SK-N-SH (cell line): ENCODE results near the gene SF3B5. TPM values are rescaled to one million over a fixed set of nuclear protein-coding genes. Genes with fewer than 3 reads are reported as not detected.

Source experiments
- CTCF ChIA-PET: fragments of 300-600, 350-600 bp; formaldehyde crosslinking; extraction: SDS; loops from one replicate; lab custom pipeline; 2021; lab: Yijun Ruan, JAX
- POLR2A ChIA-PET: fragments of 350-600 bp; sonication (Branson Sonifier 250); formaldehyde crosslinking; extraction: SDS; loops from one replicate; lab custom pipeline; 2020; ENCODE audit warnings: antibody characterized with exemption, inconsistent platforms; lab: Yijun Ruan, JAX
- DNase-seq: peaks from one replicate; pipeline ENCODE4 v3.0.0; 2012
- H2AFZ ChIP-seq: fragments of 200-600 bp; sonication (generic); 2 replicates; pipeline ENCODE4 v1.8.1; 2016; ENCODE audit warnings: antibody characterized with exemption, mild to moderate bottlenecking, low read depth
- H3F3A ChIP-seq: fragments of 200-600 bp; sonication (generic); replicated peaks from 2 replicates; pipeline ENCODE3; 2016; ENCODE audit warnings: antibody characterized with exemption, mild to moderate bottlenecking; ENCODE audit not compliant: insufficient read depth
- H3K27ac ChIP-seq, 2 experiments: fragments of 200-500 bp in 1 of 2; fragments of 200-600 bp in 1 of 2; sonication (Bioruptor generic) in 1 of 2; sonication (generic), shearing (Covaris generic) in 1 of 2; 2 replicates each; pipeline versions ENCODE4 v1.5.1 to v1.6.1; 2014 to 2016; ENCODE audit warnings: low read depth in 2 of 2, inconsistent platforms in 1 of 2, low read length in 1 of 2, mild to moderate bottlenecking in 1 of 2, mixed read lengths in 1 of 2
- H3K27me3 ChIP-seq: fragments of 200-600 bp; sonication (generic), shearing (Covaris generic); 2 replicates; pipeline ENCODE4 v1.6.1; 2016; ENCODE audit warnings: mixed run types; ENCODE audit not compliant: insufficient read depth
- H3K36me3 ChIP-seq, 2 experiments: fragments of 200-500 bp in 1 of 2; fragments of 200-600 bp in 1 of 2; sonication (Bioruptor generic) in 1 of 2; sonication (generic) in 1 of 2; replicated peaks in 1 of 2; 2 replicates each; pipeline versions ENCODE3 to v1.5.1; 2014 to 2016; ENCODE audit warnings: low read length in 1 of 2, mild to moderate bottlenecking in 1 of 2; ENCODE audit not compliant: insufficient read depth in 2 of 2, control insufficient read depth in 1 of 2
- H3K4me1 ChIP-seq, 2 experiments: fragments of 200-500 bp in 1 of 2; fragments of 200-600 bp in 1 of 2; sonication (Bioruptor generic) in 1 of 2; sonication (generic), shearing (Covaris generic) in 1 of 2; 2 replicates each; pipeline versions ENCODE4 v1.5.1 to v1.6.1; 2014 to 2016; ENCODE audit warnings: low read depth in 1 of 2, low read length in 1 of 2, mixed run types in 1 of 2; ENCODE audit not compliant: insufficient read depth in 2 of 2, control insufficient read depth in 1 of 2
- H3K4me2 ChIP-seq: fragments of 200-600 bp; sonication (generic), shearing (Covaris generic); 2 replicates; pipeline ENCODE4 v1.6.1; 2017; ENCODE audit warnings: mixed run types
- H3K4me3 ChIP-seq, 2 experiments: fragments of 200-500 bp in 1 of 2; fragments of 200-600 bp in 1 of 2; sonication (Bioruptor generic) in 1 of 2; sonication (generic), shearing (Covaris generic) in 1 of 2; 2 replicates each; pipeline versions ENCODE4 v1.5.1 to v1.8.1; 2014 to 2016; ENCODE audit warnings: low read depth in 2 of 2, inconsistent platforms in 1 of 2, low read length in 1 of 2, mild to moderate bottlenecking in 1 of 2, mixed read lengths in 1 of 2, moderate library complexity in 1 of 2
- H3K79me2 ChIP-seq: fragments of 200-600 bp; sonication (generic); 2 replicates; pipeline ENCODE4 v1.8.1; 2017; ENCODE audit warnings: mild to moderate bottlenecking; ENCODE audit not compliant: insufficient read depth
- H3K9ac ChIP-seq: fragments of 200-600 bp; sonication (generic); 2 replicates; pipeline ENCODE4 v1.6.1; 2017; ENCODE audit warnings: mixed run types
- H3K9me2 ChIP-seq: fragments of 200-600 bp; sonication (generic); 2 replicates; pipeline ENCODE4 v1.6.1; 2017; ENCODE audit warnings: mixed run types
- H3K9me3 ChIP-seq: fragments of 200-600 bp; sonication (generic); 2 replicates; pipeline ENCODE4 v1.6.1; 2017; ENCODE audit warnings: mixed run types, mild to moderate bottlenecking, moderate library complexity
- H4K20me1 ChIP-seq: fragments of 200-600 bp; sonication (generic); 2 replicates; pipeline ENCODE4 v1.6.1; 2017; ENCODE audit warnings: mild to moderate bottlenecking, mixed run types; ENCODE audit not compliant: insufficient read depth
- CHD2 ChIP-seq: fragments of 150-350 bp; IDR thresholded peaks from 2 replicates; pipeline ENCODE4 v1.6.1; 2018; ENCODE audit warnings: low read length; ENCODE audit not compliant: partially characterized antibody
- ELF1 ChIP-seq: IDR thresholded peaks from 2 replicates; pipeline ENCODE4 v1.4.0; 2012
- FOXJ3 ChIP-seq: sonication (generic); formaldehyde crosslinking; IDR thresholded peaks from 2 replicates; pipeline ENCODE4 v1.5.1; 2020; ENCODE audit warnings: mild to moderate bottlenecking, missing genetic modification reagents
- FOXM1 ChIP-seq: IDR thresholded peaks from 2 replicates; pipeline ENCODE4 v1.4.0; 2012; ENCODE audit warnings: low read depth, mild to moderate bottlenecking
- GABPA ChIP-seq: IDR thresholded peaks from 2 replicates; pipeline ENCODE4 v1.4.0; 2012; ENCODE audit warnings: low read depth, mild to moderate bottlenecking
- MEF2A ChIP-seq: IDR thresholded peaks from 2 replicates; pipeline ENCODE4 v1.4.0; 2012; ENCODE audit warnings: low read depth, borderline replicate concordance
- NFIC ChIP-seq: IDR thresholded peaks from 2 replicates; pipeline ENCODE4 v1.4.0; 2012; ENCODE audit warnings: borderline replicate concordance
- NRF1 ChIP-seq: IDR thresholded peaks from 2 replicates; pipeline ENCODE4 v1.6.1; 2012; ENCODE audit warnings: low read depth, mild to moderate bottlenecking, low read length
- TAF1 ChIP-seq: IDR thresholded peaks from 2 replicates; pipeline ENCODE4 v1.6.1; 2012; ENCODE audit warnings: low read depth, mild to moderate bottlenecking, low read length, moderate library complexity, borderline replicate concordance
- TCF12 ChIP-seq: IDR thresholded peaks from 2 replicates; pipeline ENCODE4 v1.4.0; 2012
- TEAD4 ChIP-seq: IDR thresholded peaks from 2 replicates; pipeline ENCODE4 v1.4.0; 2012; ENCODE audit warnings: mild to moderate bottlenecking, borderline replicate concordance; ENCODE audit not compliant: insufficient read depth
- YY1 ChIP-seq: IDR thresholded peaks from 2 replicates; pipeline ENCODE4 v1.4.0; 2012; ENCODE audit warnings: low read depth, mild to moderate bottlenecking
- WGBS: methylation state at CpG from one replicate; pipeline ENCODE4 v1.1.6; 2017; ENCODE audit warnings: low lambda C conversion rate; 5-methylcytosine and 5-hydroxymethylcytosine counted together
- polyA plus RNA-seq, 3 experiments: library from polyadenylated mRNA; depleted of rRNA; stranded (reverse); fragments of >200 nt; gene quantifications; 2 replicates each; pipeline ENCODE4 v1.2.3, GENCODE V29; 2012
- TF ChIP-seq, protein P1 (sequence below): fragments of 150-350 bp; IDR thresholded peaks from 2 replicates; pipeline ENCODE4 v1.6.1; 2017; ENCODE audit warnings: antibody characterized with exemption, low read length, low read depth, borderline replicate concordance
- TF ChIP-seq, protein P2 (sequence below): fragments of 200-600 bp; sonication (generic); IDR thresholded peaks from 2 replicates; pipeline ENCODE4 v1.6.1; 2017; ENCODE audit warnings: antibody characterized with exemption, mild to moderate bottlenecking, moderate library complexity
- TF ChIP-seq, protein P3 (sequence below): IDR thresholded peaks from 2 replicates; pipeline ENCODE4 v1.4.0; 2012; ENCODE audit warnings: low read depth
- TF ChIP-seq, protein P4 (sequence below): IDR thresholded peaks from 2 replicates; pipeline ENCODE4 v1.4.0; 2012; ENCODE audit warnings: low read depth, borderline replicate concordance
- TF ChIP-seq, protein P5 (sequence below): IDR thresholded peaks from 2 replicates; pipeline ENCODE4 v1.6.1; 2012; ENCODE audit warnings: mild to moderate bottlenecking, low read depth, low read length, moderate library complexity

SF3B5 gene
- polyA plus RNA-seq, 1 of the 3 experiments (the other 2 are of a cell fraction): 316 TPM

DNA sequence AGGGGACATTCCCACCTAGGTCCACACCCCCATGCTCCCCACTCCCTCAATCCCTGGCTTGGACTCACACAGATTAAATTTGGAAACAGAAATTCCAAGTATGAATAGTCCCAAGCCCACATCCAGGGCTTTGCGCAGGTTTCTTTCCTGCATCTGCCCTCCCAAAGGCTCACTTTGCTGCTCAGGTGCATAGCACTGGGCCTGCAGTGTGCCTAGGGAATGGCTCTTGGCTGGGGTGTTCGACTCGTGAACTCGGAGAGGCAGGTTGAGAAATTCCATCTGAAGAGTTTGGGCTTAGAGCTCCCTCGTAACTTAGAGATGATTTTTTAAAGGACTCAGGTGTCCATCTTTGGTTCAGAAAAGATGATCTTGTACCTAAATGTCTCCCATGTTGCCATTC, 14.8 kb upstream of the SF3B5 start:
- H3K4me1 ChIP-seq: no peaks in the 10 kb centered on the region
- no peak for DNase-seq
- H3F3A ChIP-seq: no peaks in the 10 kb centered on the region
- H4K20me1 ChIP-seq: no peaks in the 10 kb centered on the region
- H2AFZ ChIP-seq: no peak overlapping the region
- no peak overlapping the region for H3K4me3 ChIP-seq
- H3K4me2 ChIP-seq: no peak overlapping the region
- no peaks in the 10 kb centered on the region for H3K36me3 ChIP-seq
- no peaks in the 10 kb centered on the region for H3K9me2 ChIP-seq
- ChIA-PET CTCF (no interaction called here), POLR2A (no interaction called here)
- no peaks in the 10 kb centered on the region for H3K9me3 ChIP-seq
- no peak overlapping the region for H3K27ac ChIP-seq
- H3K27me3 ChIP-seq: peaks cover 8% of the 10 kb centered on the region; the same call in 1 of the 2 replicates
- H3K79me2 ChIP-seq: no peaks in the 10 kb centered on the region
- 32% methylated on average over 5 of the region's 5 CpGs for WGBS
- H3K9ac ChIP-seq: no peak overlapping the region
- no peak for TF ChIP-seq GABPA
- TF ChIP-seq, protein P1, sequence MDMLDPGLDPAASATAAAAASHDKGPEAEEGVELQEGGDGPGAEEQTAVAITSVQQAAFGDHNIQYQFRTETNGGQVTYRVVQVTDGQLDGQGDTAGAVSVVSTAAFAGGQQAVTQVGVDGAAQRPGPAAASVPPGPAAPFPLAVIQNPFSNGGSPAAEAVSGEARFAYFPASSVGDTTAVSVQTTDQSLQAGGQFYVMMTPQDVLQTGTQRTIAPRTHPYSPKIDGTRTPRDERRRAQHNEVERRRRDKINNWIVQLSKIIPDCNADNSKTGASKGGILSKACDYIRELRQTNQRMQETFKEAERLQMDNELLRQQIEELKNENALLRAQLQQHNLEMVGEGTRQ: no peak
- TF ChIP-seq, protein P2, sequence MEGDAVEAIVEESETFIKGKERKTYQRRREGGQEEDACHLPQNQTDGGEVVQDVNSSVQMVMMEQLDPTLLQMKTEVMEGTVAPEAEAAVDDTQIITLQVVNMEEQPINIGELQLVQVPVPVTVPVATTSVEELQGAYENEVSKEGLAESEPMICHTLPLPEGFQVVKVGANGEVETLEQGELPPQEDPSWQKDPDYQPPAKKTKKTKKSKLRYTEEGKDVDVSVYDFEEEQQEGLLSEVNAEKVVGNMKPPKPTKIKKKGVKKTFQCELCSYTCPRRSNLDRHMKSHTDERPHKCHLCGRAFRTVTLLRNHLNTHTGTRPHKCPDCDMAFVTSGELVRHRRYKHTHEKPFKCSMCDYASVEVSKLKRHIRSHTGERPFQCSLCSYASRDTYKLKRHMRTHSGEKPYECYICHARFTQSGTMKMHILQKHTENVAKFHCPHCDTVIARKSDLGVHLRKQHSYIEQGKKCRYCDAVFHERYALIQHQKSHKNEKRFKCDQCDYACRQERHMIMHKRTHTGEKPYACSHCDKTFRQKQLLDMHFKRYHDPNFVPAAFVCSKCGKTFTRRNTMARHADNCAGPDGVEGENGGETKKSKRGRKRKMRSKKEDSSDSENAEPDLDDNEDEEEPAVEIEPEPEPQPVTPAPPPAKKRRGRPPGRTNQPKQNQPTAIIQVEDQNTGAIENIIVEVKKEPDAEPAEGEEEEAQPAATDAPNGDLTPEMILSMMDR: no peak
- TF ChIP-seq, protein P3, sequence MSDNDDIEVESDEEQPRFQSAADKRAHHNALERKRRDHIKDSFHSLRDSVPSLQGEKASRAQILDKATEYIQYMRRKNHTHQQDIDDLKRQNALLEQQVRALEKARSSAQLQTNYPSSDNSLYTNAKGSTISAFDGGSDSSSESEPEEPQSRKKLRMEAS: no peak
- no peak for TF ChIP-seq TAF1
- TF ChIP-seq MEF2A: no peak
- no peak for TF ChIP-seq FOXJ3 (CRISPR knock-in tag)
- no peak for TF ChIP-seq FOXM1
- TF ChIP-seq, protein P4, sequence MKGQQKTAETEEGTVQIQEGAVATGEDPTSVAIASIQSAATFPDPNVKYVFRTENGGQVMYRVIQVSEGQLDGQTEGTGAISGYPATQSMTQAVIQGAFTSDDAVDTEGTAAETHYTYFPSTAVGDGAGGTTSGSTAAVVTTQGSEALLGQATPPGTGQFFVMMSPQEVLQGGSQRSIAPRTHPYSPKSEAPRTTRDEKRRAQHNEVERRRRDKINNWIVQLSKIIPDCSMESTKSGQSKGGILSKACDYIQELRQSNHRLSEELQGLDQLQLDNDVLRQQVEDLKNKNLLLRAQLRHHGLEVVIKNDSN: no peak
- TF ChIP-seq, protein P5, sequence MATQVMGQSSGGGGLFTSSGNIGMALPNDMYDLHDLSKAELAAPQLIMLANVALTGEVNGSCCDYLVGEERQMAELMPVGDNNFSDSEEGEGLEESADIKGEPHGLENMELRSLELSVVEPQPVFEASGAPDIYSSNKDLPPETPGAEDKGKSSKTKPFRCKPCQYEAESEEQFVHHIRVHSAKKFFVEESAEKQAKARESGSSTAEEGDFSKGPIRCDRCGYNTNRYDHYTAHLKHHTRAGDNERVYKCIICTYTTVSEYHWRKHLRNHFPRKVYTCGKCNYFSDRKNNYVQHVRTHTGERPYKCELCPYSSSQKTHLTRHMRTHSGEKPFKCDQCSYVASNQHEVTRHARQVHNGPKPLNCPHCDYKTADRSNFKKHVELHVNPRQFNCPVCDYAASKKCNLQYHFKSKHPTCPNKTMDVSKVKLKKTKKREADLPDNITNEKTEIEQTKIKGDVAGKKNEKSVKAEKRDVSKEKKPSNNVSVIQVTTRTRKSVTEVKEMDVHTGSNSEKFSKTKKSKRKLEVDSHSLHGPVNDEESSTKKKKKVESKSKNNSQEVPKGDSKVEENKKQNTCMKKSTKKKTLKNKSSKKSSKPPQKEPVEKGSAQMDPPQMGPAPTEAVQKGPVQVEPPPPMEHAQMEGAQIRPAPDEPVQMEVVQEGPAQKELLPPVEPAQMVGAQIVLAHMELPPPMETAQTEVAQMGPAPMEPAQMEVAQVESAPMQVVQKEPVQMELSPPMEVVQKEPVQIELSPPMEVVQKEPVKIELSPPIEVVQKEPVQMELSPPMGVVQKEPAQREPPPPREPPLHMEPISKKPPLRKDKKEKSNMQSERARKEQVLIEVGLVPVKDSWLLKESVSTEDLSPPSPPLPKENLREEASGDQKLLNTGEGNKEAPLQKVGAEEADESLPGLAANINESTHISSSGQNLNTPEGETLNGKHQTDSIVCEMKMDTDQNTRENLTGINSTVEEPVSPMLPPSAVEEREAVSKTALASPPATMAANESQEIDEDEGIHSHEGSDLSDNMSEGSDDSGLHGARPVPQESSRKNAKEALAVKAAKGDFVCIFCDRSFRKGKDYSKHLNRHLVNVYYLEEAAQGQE: no peak
- TF ChIP-seq CHD2: no peak
- TF ChIP-seq ELF1: no peak
- no peak for TF ChIP-seq TCF12
- no peak for TF ChIP-seq NRF1
- TF ChIP-seq TEAD4: no peak
- TF ChIP-seq NFIC: no peak
- no peak for TF ChIP-seq YY1
